ENCODE results near the gene HCRTR1.
A peak's percentile ranks its signal among the peaks of the same experiment; 100 is the strongest.

Gene HCRTR1

DNA sequence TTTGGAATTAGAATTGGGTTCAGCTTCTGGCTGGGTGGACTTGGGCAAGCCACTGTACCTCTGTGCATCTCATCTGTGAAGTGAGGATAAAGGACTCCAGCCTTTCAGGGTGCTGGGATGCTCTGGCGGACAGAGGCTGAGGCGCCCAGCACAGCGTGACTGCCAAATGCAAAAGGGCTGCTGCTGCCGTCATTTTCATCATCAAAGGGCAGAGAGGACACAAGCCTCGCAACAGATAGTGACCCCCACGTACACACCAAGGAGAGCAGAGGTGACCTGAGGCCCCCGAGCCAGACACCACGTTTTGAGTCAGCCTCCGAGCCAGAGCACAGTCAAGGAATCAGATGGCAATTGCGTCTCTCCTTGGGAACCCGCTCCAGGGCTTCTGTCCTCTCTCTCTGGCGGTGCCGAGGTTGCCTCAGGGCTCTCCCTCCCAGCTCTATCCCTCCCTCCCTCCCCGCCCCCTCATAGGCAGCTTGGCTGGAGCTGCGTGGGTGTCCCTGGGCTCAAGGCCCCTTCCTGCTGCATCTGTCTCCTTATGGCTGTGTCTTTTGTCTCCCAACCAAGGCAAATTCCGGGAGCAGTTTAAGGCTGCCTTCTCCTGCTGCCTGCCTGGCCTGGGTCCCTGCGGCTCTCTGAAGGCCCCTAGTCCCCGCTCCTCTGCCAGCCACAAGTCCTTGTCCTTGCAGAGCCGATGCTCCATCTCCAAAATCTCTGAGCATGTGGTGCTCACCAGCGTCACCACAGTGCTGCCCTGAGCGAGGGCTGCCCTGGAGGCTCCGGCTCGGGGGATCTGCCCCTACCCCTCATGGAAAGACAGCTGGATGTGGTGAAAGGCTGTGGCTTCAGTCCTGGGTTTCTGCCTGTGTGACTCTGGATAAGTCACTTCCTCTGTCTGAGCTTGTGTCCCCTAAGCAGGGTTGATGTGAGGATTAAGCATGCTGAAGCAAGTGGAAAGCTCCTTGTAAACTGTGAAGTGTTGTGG lies 9.0 kb downstream of the HCRTR1 start:
- DNase-seq = peak; percentile 29 to 84

DNA sequence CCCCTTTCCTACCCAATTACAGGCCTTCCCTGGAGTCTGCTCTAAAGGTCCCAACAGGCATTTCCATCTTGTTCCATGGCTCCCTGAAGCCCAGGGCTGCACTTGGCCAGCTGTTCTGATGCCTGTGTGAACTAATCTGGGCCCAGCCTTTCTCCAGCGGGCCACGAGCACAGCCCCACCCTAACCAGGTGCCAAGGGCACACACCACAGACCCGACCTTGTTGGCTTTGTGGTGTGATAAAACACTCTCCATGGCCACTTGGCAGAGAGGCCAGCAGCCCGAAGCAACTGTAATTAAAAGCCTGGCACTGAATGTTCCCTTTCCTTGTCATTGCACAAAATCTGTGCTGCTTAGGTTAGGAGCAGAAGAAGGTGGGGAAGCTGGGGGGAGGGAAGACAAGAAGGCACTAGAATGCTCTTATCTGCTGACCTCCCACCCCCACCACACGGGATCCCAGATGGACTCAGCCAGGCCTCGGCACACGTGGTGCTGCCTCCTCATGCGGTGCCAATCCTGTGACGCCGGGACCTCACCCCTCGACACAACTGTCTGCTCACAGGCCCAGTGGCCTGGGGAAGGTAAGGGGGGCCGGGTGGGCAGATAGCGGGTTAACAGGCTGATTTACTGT lies 9.9 kb downstream of the HCRTR1 start:
- DNase-seq = peak; percentile 81 to 87

- peak; percentile 91 to 96 for DNase-seq
Observed at GRCh38 chr1:31627930-31628559, 10.6 kb downstream of the HCRTR1 start.

DNA sequence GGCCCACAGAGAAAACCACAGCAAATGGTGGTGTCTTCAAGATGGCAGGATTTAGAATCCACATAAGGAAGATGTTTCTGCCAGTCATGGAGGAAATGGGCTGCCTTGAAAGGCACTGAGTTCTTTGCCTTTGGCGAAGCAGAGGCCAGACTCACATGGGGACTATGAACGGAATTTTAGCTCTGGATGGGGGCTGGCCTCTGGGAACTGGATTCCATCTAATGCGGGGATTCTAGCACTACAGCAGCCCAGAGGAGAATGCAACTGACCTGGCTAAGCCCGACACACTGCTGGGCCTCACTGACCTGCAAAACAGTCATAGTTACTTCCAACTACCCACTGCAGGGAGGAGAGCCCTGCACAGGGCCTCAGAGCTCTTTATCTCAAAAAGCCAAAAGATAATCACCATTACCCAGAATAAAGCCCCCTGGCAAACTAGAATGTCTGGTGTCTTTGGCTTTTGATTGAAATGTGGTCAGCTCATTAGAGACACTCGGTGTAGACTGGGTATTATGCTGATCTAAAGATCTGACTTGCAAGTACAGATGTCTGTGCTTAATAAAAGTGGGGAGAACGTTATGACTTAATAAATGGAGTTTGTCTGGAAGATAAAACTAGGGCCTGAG lies 11.6 kb downstream of the HCRTR1 start:
- DNase-seq = no peak

GRCh38 chr1:31632649-31633048 lies 15.2 kb downstream of the HCRTR1 start:
- no peak for DNase-seq

- DNase-seq = peak in 1 of 2 experiments; percentile 23
Observed at GRCh38 chr1:31633117-31633516, 15.6 kb downstream of the HCRTR1 start.

DNA sequence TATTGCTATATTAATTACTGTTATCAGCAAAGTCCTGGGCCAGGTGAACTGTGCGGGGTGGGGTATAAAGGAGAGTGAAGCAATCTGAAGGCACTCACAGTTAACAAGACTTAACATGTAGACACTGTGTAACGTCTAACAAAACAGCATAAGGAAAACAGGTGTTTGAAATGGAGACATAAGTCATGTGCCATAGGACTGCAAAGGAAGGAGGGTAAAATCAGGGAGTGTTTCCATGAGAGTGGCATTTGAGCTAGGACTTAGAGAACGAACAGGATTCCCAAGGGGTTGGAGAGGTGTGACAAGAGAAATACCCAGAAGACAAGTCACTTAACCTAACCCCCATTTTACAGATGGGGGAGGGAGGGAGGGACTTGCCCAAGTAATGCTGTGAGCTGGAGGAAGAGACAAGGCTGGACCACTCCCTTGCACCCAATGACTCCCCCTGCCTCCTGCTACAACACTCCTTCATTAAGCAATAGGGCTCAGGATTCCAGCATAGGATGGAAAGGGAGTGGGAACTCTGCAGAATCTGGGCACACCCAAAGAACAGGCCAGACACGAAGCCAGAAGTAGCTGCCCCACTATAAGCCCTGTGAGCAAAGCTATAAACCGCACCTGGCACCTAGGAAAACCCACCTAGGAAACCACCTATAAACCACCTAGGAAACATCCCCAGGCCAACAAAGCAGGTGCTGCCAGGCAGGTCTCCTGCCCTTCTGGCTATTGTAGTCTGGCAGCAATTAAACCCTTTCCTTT lies 20.6 kb downstream of the HCRTR1 start:
- no peak for DNase-seq

DNA sequence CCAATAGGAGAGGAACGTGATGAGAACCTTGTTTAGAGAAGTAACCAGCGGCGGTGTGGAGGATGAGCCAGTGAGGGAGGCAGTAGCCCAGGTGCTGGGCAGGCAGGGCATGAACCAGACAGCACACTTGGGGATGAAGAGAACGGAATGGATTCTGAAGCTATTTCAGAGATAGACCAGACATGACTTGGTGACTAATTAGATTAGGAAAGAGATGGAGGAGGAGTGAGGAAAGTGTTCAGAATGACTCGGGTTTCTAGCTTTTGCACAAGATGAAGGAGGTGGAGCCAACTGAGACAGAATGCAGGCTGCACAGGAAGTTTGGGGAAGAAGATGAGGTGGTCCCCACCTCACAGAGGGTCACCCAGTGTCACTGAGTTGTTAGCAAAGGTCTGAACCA lies 22.1 kb downstream of the HCRTR1 start:
- no peak for DNase-seq

GRCh38 chr1:31640179-31640578 lies 22.7 kb downstream of the HCRTR1 start:
- no peak for DNase-seq

DNA sequence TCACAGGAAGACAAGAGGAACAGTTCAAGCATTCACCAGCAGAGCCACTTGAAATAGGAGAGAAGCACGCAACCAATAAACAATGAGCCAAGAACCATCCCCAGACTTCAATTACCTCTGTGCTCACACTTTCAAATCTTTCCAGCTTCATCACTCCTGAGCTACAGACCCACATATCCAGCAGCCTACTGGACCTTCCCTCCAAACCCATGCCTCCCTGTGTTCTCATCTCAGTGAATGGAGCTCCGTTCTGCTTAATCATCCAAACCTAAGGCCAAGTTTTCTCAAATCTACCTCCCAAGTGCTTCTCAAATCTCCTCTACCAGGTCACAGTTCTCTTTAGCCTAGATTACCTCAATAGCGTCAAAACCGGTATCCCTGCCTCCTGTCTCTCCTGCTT lies 23.5 kb downstream of the HCRTR1 start:
- no peak for DNase-seq

- DNase-seq = no peak
Observed at GRCh38 chr1:31642366-31642765, 24.9 kb downstream of the HCRTR1 start.

- DNase-seq = no peak
Observed at GRCh38 chr1:31642897-31643296, 25.4 kb downstream of the HCRTR1 start.

GRCh38 chr1:31643976-31644559 lies 26.6 kb downstream of the HCRTR1 start:
- DNase-seq = peak in 1 of 2 experiments; percentile 10

GRCh38 chr1:31644560-31645273 lies 27.2 kb downstream of the HCRTR1 start, which contains the start of gene PEF1:
Gene PEF1 (minus strand): TSS chr1:31644876. CDS start chr1:31644864, 12 bp downstream.
- peak; percentile 98 to 99 for DNase-seq

DNA sequence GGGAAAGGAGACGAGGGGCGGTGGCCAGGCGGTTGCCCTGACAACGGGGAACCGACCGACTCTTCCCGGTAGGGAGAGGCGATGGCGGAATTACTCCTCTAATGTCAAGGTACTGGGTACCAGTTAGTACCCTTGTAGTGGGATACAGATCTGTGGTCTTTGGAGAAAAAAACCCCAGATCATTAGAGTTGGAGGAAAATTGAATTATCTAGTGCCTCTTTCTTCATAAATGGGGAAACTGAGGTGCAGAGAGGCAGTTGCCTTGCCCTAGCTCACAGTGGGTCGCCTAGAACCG lies 27.7 kb downstream of the HCRTR1 start:
- DNase-seq = no peak

DNA sequence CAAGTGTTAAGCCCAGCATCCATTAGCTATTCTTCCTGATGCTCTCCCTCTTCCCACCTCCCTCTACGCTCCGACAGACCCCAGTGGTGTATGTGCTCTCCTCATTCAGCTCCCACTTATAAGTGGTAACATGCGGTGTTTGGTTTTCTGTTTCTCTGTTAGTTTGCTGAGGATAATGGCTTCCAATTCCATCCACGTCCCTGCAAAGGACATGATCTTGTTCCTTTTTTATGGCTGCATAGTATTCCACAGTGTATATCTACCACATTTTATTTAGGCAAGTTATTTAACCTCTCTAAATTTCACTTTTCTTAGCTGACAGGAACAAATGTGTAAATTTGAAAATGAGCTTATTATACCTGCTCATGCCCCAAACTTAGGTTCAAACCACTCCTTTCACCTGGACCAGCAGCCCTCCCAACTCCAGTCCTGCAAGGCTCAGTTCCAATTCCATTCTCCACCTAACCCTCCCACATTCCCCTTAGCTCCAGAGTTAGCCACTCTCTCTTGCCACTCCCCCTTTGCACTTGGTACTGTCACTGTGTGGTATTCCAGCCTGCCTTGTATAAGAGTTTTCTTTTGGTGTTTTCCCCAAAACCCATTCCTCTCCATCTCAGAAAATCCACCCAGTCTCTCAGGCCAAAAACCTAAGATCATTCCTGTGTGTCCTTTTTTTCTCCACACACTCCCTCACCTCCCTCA lies 28.9 kb downstream of the HCRTR1 start:
- no peak for DNase-seq

- no peak for DNase-seq
Observed at GRCh38 chr1:31647106-31647505, 29.6 kb downstream of the HCRTR1 start.

GRCh38 chr1:31648190-31648589 lies 30.7 kb downstream of the HCRTR1 start:
- DNase-seq = no peak

- no peak for DNase-seq
Observed at GRCh38 chr1:31648641-31649357, 31.3 kb downstream of the HCRTR1 start.
